GM12891 (cell line): ENCODE data around the gene EDN1.

Experiments used
- PAX5 ChIP-seq: IDR thresholded peaks from 2 replicates; pipeline ENCODE4 v1.6.1; 2011; ENCODE audit warnings: low read length, moderate library complexity, mild to moderate bottlenecking; ENCODE audit not compliant: insufficient read depth, severe bottlenecking
- POLR2A ChIP-seq: IDR thresholded peaks from 2 replicates; pipeline ENCODE4 v1.6.1; 2011; ENCODE audit warnings: low read depth, low read length, control low read depth
- POLR2AphosphoS5 ChIP-seq: IDR thresholded peaks from 2 replicates; pipeline ENCODE4 v1.6.1; 2011; ENCODE audit warnings: low read depth, low read length, control low read depth
- POU2F2 ChIP-seq: IDR thresholded peaks from 2 replicates; pipeline ENCODE4 v1.6.1; 2011; ENCODE audit warnings: low read depth, mild to moderate bottlenecking, control low read depth, low read length, moderate library complexity
- SPI1 ChIP-seq: IDR thresholded peaks from 2 replicates; pipeline ENCODE4 v1.6.1; 2011; ENCODE audit warnings: low read depth, low read length, control low read depth
- TAF1 ChIP-seq: IDR thresholded peaks from 2 replicates; pipeline ENCODE4 v1.6.1; 2011; ENCODE audit warnings: low read depth, low read length, control low read depth

- TF ChIP-seq POLR2A (no peak), TAF1 (no peak), POLR2AphosphoS5 (no peak), SPI1 (no peak), PAX5 (no peak), POU2F2 (no peak)
Measured at GRCh38 chr6:12331474-12331873, 41.3 kb downstream of the EDN1 start.
